Measurements from ENCODE around the gene SLC1A7.

Gene SLC1A7

DNA sequence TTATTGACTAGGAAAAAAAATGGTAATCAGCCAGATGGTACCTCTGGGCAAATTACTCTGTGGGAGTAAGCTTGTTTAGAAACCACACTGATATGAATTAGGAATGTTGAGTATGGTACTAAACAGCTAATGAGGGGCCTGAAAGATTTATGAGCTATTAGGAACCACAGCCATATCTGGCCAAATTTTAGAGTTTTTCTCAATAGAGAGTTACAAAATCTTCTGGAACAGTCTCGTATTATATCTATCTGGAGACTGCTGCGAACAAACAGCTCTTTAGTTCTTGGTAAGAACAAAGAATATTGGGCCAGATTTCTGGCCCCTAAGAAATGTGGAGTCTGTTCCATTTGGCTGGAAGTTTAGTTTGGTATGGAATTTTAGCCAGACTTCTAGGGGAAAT is 85.3 kb downstream of the SLC1A7 start:
- no peak overlapping the region for H3K27ac ChIP-seq
- CTCF ChIA-PET = no interaction called here
- DNase-seq (ENCODE audit: low spot score) = no peak
- TF ChIP-seq, protein P1, sequence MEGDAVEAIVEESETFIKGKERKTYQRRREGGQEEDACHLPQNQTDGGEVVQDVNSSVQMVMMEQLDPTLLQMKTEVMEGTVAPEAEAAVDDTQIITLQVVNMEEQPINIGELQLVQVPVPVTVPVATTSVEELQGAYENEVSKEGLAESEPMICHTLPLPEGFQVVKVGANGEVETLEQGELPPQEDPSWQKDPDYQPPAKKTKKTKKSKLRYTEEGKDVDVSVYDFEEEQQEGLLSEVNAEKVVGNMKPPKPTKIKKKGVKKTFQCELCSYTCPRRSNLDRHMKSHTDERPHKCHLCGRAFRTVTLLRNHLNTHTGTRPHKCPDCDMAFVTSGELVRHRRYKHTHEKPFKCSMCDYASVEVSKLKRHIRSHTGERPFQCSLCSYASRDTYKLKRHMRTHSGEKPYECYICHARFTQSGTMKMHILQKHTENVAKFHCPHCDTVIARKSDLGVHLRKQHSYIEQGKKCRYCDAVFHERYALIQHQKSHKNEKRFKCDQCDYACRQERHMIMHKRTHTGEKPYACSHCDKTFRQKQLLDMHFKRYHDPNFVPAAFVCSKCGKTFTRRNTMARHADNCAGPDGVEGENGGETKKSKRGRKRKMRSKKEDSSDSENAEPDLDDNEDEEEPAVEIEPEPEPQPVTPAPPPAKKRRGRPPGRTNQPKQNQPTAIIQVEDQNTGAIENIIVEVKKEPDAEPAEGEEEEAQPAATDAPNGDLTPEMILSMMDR (conservative IDR thresholded peaks at IDR 0.05; ENCODE audit: low read depth) = no peak
- POLR2A ChIA-PET (ENCODE audit: low non-redundant PET) = no interaction called here

DNA sequence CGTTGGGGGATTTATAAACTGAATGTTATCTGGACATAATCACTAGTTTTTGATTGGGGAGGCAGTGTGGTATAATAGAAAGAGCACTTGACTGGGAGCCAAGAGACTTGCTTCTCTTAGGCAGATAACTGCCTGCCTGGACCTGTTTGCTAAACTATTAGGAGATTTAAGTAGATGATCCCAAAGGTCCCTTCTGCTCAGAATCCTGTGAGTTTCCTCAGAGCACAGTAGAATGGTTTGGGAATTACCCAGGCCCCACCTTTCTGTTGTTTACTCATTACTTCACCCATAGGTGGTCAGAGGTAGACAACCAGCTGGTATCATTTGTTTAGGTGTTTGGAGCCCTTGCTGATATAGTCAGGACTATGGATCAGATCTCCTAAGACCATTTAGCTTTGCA is 90.8 kb downstream of the SLC1A7 start:
- TF ChIP-seq, protein P1 (conservative IDR thresholded peaks at IDR 0.05; ENCODE audit: low read depth) = no peak
- H3K27ac ChIP-seq = no peak overlapping the region
- ChIA-PET POLR2A (ENCODE audit: low non-redundant PET) (no interaction called here), CTCF (no interaction called here)
- no peak for DNase-seq (ENCODE audit: low spot score)

- POLR2A ChIA-PET (ENCODE audit: low non-redundant PET) = no interaction called here
- CTCF ChIA-PET = no interaction called here
- H3K27ac ChIP-seq = no peak overlapping the region
- TF ChIP-seq, protein P1 (conservative IDR thresholded peaks at IDR 0.05; ENCODE audit: low read depth) = no peak
- no peak for DNase-seq (ENCODE audit: low spot score)
Measured at GRCh38 chr1:53050310-53050709, 92.1 kb downstream of the SLC1A7 start.

- ChIA-PET CTCF (no interaction called here), POLR2A (ENCODE audit: low non-redundant PET) (no interaction called here)
- TF ChIP-seq, protein P1 (conservative IDR thresholded peaks at IDR 0.05; ENCODE audit: low read depth) = no peak
- DNase-seq (ENCODE audit: low spot score) = no peak
- no peak overlapping the region for H3K27ac ChIP-seq
Measured at GRCh38 chr1:53049574-53049967, 92.9 kb downstream of the SLC1A7 start.

GRCh38 chr1:53048960-53049573 is 93.4 kb downstream of the SLC1A7 start:
- DNase-seq (ENCODE audit: low spot score) = no peak
- TF ChIP-seq, protein P1 (conservative IDR thresholded peaks at IDR 0.05; ENCODE audit: low read depth) = no peak
- ChIA-PET POLR2A (ENCODE audit: low non-redundant PET) (no interaction called here), CTCF (no interaction called here)
- H3K27ac ChIP-seq = no peak overlapping the region

DNA sequence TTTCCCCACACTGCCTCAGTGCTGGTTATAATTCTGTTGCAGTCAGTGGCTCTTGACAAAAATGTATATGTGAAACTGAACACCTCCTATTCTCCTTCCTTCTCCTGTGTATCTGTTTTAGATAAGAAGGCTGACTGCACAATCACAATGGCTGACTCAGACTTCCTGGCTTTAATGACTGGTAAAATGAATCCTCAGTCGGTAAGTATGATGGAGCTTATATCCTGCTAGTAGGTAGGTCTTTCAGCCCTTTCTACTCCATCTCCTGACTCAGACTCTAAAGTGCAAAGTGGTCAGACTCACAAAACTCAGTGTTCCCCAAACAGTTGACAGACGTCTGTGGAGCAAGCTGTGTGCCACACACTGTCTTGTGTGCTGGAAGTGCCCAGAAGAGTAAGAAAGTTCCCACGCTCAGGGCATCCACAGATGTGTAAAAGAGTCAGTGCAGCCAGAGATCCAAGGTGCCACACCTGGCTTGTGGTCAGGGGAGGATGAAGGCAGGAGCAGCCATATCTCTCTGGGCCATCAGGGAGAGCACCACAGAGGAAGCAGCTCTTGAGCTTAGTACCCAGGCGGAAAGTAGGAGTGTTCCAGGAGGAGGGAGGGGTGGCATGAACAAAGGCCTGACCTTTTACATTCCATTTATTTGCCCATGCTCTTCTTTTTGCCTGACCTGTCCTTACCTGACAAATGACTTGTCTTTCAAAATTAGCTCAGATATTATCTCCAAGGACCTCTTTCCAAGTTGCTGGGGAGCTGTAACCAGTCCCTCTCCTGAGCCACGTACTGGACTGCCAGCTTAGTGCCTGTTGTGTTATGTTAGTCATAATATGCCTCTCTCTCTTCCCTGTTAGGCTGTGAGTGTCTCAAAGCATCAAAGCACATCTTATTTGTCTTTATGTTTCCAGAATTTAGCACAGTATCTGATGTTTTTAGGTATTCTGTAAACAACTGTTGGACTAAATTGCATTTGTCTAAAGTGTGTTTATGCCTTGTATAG is 94.4 kb downstream of the SLC1A7 start:
- TF ChIP-seq, protein P1 (conservative IDR thresholded peaks at IDR 0.05; ENCODE audit: low read depth) = no peak
- POLR2A ChIA-PET (ENCODE audit: low non-redundant PET) = no interaction called here
- H3K27ac ChIP-seq = no peak overlapping the region
- CTCF ChIA-PET = interaction anchor here (0.6 kb wide), 1 partner anchor 126 kb away, joined by 3 read pairs; no protein-coding TSS in a partner anchor
- peak; percentile 30 for DNase-seq (ENCODE audit: low spot score)

All from RWPE1 (cell line).